Nucleus accumbens (tissue), 56 donors: Measurements from ENCODE around the gene LRRC8C.
"Not testable (repeated sequence)": the region's sequence is repeated elsewhere in the genome, so short reads cannot be mapped to it uniquely, and the experiment has no call there.

Experiments used
- DNase-seq, 56 donors: peaks; one replicate each; lab custom pipeline; 2025; lab: John Stamatoyannopoulos, UW

Gene LRRC8C

GRCh38 chr1:89632657-89633247, at the start of gene LRRC8C:
Gene LRRC8C (plus strand): TSS chr1:89633120. CDS start chr1:89686474, 53,354 bp downstream.
- peak in 55 of 56 donors; percentile 38 to 90 (median 77) for DNase-seq

GRCh38 chr1:89584211-89584610, 48.7 kb upstream of the LRRC8C start:
- DNase-seq = no peak

- DNase-seq = no peak
Observed at GRCh38 chr1:89584781-89585180, 48.1 kb upstream of the LRRC8C start.

DNA sequence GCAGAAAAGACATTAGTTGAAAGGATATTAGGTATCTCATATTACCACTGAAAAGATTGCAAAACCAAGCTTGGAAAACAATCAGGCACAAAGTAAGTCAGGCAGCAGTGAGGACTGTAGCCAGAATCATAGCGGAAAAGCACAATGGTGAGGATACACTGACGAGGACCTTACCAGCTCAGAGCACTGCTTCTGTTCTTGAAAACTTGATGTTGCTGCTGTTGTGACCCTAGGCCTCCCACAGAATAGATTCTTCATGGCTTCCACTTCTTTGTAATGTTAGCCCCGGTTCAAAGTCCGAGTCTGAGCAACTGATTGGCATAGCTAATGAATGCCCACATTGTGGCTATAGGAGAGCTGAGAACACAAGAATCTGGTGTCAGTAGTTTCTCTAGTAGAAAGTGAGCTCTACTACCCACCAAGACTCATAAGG, 45.2 kb upstream of the LRRC8C start:
- peak in 1 of 56 donors; percentile 15 for DNase-seq

DNA sequence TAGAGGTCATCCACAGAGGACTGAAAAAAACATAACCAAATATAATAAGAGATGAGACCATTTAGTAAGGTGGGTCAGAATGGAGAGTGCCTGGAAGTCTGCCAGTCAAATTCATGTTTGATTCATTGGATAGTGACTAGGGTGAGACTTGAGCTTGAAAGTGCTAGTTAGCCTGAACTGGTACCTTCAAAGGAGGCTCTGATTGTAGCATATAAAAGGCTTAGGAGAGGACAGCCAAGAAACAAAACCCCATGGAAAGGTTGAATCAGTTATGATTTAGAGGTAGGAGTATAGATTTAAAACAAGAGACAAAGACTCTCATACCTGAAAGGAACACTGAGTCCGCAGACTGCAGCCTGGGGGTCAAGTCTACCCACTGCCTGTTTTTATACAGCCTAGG, 44.4 kb upstream of the LRRC8C start:
- no peak for DNase-seq

DNA sequence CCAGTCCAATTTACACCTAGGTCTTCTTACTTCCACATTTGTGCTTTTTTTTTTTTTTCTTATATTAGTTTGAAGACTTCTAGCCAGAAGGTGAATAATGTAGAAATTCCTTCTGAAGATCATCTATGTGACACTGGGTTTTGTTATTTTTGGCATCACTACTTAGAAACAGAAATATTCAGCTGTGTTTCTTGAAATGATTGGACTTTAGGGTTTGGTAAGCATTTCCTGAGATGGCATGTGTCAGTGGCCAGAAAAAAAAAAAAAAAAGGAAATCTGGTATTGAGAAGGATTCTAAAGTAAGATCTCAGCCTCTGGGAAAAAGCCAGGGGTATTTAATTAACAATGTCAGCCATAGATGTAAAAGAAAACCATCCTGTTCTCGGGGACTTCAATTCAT, 43.4 kb upstream of the LRRC8C start:
- DNase-seq = no peak

DNA sequence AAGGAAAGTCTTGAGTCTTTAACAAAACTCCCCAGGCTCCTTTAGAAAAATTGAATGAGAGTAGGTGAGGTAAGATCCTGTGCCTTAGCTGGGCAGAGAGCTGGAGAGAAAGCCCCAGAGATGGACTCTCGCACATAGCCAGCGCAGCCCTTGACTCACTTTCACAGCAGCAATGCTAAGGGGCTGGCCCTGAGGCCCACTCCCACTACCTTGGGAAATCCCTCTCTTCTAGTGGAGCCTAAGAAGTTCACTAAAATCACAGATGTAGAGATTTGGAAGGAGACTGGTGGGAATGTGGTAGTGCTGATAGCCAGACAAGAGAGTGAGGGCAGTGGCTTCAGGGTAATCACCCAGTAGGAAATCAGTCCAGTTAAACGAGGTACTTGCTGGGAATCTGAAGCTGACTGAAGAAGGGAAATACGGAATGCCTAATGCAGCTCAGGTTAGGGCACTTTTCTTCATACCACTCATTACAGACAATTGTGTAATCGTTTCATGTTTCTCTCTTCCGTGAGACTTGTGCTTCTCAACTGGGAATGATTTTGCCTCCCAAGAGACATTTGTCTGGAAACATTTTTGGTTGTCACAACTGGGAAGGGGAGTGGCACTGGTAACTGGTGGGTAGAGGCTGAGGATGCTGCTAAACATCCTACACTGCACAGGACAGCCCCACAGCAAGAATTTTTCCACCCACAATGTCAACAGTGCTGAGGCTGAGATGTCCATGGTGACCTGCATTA, 42.4 kb upstream of the LRRC8C start:
- no peak for DNase-seq

DNA sequence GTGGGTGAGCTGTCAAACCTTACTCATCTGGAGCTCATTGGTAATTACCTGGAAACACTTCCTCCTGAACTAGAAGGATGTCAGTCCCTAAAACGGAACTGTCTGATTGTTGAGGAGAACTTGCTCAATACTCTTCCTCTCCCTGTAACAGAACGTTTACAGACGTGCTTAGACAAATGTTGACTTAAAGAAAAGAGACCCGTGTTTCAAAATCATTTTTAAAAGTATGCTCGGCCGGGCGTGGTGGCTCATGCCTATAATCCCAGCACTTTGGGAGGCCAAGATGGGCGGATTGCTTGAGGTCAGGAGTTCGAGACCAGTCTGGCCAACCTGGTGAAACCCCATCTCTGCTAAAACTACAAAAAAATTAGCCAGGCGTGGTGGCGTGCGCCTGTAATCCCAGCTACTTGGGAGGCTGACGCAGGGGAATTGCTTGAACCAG, 40.0 kb upstream of the LRRC8C start:
- not testable (repeated sequence) for DNase-seq

DNA sequence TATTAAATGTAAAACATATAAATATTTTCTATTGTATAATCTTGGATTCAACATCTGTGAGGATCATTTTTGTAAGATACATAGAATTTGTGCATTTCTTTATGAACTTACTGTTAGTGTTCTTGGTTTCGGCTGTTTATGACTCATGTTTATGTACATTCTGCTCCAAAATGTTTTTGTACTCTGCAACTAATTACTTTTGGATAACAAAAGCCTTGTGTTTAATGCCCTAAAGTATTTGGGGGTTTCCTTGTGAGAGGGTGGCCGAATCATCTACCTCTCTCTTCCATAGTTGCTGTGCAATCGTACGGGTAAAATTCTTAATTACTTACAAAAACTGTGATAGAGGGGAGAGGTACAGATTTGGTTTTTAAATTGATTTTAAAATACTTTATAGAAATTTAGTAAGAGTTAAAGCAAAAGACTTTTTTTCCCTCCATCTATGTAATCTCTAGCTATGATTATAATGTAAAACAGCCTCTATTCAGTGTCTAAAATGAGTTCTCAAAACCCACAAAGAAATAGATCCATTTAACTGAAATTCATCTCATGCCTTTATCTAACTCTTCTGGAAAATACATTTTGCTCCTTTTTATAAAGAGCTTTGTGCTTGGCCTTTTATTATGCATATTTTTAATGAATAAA, 38.7 kb upstream of the LRRC8C start:
- no peak for DNase-seq

- no peak for DNase-seq
Observed at GRCh38 chr1:89596698-89597097, 36.2 kb upstream of the LRRC8C start.

- peak in 1 of 56 donors; percentile 30 for DNase-seq
Observed at GRCh38 chr1:89598450-89599331, 34.2 kb upstream of the LRRC8C start.

DNA sequence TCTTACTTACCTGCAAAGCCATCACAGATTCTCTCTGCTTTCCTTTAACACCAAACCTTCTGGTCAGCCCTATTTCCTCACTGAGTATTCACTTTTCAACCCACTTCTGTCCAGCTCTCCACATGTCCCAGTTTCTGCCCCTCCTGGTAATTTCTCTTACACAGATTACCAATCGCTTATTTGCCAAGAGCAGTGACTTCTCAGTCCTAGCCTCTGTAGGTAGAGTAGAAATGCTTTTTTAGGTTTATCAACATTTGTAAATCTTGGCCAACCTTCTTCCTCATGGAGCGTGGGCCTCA, 33.6 kb upstream of the LRRC8C start:
- DNase-seq = no peak

- DNase-seq = no peak
Observed at GRCh38 chr1:89600451-89601224, 32.3 kb upstream of the LRRC8C start.

GRCh38 chr1:89602871-89603404, 30.0 kb upstream of the LRRC8C start:
- DNase-seq = no peak

DNA sequence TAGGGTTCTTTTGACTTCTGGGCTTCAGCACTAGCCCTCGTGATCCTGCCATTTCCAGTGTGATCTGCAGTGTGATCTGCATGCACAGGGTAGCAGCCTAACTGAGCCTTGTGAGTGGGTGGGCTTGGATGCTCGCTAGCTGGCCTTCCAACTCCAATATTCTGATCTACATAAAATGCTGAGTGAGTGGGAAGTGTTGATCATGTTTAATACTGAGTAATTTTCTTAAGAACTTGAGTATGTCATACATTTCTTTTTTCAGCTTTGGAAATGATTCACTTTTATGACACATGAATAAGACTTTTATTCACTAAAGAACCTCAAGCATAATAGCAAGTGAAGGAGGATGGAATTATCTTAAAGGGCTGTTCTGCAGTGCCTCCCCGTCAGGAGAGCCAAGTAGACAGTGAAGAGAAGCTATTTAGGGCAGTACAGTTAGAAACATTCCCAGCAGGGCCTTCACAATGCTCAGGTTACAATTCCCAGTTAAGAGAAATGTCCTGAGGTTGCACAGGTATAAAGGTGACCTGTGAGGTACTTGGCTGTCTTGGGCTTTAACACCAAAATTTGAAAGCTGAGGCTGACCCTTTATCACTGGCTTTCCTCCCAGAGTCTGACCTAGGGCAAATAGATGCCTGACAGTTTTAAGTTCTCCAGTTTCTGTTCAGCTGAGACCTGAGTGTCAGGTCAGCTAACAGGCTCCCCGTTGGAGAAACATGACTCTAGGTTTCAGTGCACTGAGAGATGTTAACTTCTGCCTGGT, 29.1 kb upstream of the LRRC8C start:
- DNase-seq = peak in 5 of 56 donors; percentile 18 to 39 (median 23)

- DNase-seq = no peak
Observed at GRCh38 chr1:89604414-89604735, 28.5 kb upstream of the LRRC8C start.

DNA sequence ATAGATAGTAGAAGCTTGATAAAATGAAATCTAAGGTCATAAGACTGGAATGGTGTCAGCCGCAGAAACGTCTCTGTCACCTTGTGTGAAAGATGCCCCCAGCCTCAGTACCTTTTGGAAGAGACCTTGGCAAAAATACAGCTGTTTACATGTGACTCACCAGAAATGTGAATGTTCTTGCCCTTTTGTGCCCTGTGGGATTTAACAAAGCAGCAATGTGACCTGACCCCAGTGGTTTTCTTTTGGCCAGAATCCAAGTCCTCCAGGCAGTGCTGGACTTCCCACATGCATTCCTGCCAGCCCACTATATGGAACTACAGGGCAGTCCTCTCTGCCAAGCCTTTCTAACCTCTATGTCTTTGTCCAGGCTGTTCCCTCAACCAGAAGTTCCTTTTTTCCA, 27.2 kb upstream of the LRRC8C start:
- DNase-seq = no peak

DNA sequence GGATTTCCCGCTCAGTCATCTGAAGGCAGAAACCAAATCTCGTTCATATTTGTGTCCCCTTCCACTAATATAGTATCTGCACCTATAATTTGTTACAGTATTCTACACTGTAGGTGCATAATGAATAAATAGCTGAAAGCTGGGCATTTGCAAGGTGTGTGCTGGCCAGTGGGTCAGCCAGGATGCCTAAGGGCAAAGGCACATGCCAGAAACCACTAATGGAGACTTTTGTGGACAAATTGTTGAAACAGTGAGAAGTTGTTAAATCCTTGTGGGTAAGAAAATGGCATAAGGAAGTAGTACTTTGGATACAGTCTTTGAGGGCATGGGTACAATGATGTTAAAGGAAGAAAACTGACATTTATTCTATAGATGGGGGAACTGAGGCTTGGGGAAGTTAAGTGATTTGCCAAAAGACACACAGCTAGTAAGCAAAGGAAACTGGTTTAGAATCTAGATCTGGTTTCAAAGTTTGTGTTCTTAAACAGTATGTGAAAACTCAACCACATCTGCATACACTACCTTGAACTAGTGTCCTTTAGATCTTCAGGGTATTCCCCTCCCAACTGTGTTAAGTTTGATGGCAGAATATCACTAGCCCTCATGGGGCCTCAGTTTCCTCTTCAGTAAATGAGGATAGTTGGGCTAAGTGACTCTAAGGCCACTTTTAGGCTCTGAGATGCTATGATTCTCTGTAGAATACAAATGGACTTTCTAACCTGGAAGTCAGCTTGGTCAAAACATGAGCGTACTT, 26.5 kb upstream of the LRRC8C start:
- no peak for DNase-seq
